ENCODE results near the gene SYCP3.

DNA sequence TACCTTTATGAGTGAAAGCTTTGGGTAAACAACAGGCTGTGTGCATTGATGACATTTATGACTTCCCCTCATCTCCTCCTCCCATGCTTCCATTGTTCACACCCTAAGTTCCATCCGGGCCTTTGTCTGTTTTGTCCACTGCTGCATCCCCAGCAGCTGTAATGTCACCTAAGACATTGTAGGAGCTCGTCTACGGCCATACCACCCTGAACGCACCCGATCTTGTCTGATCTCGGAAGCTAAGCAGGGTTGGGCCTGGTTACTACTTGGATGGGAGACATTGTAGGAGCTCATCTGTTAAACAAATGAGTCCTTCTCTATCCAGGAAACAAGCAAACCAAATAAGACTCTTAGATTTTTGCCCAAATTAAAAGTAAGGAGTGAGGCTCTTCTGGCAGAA, 40.4 kb upstream of the SYCP3 start:
- no peak for TF ChIP-seq YY1 (IDR thresholded peaks at IDR 0.05; ENCODE audit: low read depth)
- TF ChIP-seq EP300 (IDR thresholded peaks at IDR 0.05; ENCODE audit: borderline replicate concordance): no peak
- TF ChIP-seq, protein P1, sequence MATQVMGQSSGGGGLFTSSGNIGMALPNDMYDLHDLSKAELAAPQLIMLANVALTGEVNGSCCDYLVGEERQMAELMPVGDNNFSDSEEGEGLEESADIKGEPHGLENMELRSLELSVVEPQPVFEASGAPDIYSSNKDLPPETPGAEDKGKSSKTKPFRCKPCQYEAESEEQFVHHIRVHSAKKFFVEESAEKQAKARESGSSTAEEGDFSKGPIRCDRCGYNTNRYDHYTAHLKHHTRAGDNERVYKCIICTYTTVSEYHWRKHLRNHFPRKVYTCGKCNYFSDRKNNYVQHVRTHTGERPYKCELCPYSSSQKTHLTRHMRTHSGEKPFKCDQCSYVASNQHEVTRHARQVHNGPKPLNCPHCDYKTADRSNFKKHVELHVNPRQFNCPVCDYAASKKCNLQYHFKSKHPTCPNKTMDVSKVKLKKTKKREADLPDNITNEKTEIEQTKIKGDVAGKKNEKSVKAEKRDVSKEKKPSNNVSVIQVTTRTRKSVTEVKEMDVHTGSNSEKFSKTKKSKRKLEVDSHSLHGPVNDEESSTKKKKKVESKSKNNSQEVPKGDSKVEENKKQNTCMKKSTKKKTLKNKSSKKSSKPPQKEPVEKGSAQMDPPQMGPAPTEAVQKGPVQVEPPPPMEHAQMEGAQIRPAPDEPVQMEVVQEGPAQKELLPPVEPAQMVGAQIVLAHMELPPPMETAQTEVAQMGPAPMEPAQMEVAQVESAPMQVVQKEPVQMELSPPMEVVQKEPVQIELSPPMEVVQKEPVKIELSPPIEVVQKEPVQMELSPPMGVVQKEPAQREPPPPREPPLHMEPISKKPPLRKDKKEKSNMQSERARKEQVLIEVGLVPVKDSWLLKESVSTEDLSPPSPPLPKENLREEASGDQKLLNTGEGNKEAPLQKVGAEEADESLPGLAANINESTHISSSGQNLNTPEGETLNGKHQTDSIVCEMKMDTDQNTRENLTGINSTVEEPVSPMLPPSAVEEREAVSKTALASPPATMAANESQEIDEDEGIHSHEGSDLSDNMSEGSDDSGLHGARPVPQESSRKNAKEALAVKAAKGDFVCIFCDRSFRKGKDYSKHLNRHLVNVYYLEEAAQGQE (IDR thresholded peaks at IDR 0.05; ENCODE audit: low read depth): no peak
- TF ChIP-seq TEAD4 (IDR thresholded peaks at IDR 0.05): no peak
- no peak for TF ChIP-seq NFIC (IDR thresholded peaks at IDR 0.05)
- TF ChIP-seq, protein P2, sequence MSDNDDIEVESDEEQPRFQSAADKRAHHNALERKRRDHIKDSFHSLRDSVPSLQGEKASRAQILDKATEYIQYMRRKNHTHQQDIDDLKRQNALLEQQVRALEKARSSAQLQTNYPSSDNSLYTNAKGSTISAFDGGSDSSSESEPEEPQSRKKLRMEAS (IDR thresholded peaks at IDR 0.05): no peak
- TF ChIP-seq FOXM1 (IDR thresholded peaks at IDR 0.05; ENCODE audit: borderline replicate concordance, low read depth): no peak
- no peak for TF ChIP-seq EGR1 (IDR thresholded peaks at IDR 0.05)
- TF ChIP-seq RAD21 (IDR thresholded peaks at IDR 0.05; ENCODE audit: low read depth): no peak
- no peak for TF ChIP-seq TAF1 (IDR thresholded peaks at IDR 0.05; ENCODE audit: low read depth)
- TF ChIP-seq CREB1 (IDR thresholded peaks at IDR 0.05; ENCODE audit: low read depth): no peak
- TF ChIP-seq CEBPB (IDR thresholded peaks at IDR 0.05): no peak

Measured in Ishikawa (cell line).